NCI-H1436 treated with DMSO at 0.1 percent for 48 hours (cell line): ENCODE data around the gene DPY19L2.
"Not testable (repeated sequence)": the region's sequence is repeated elsewhere in the genome, so short reads cannot be mapped to it uniquely, and the experiment has no call there.

Experiments
- DNase-seq: peaks from one replicate; lab custom pipeline; 2025; lab: John Stamatoyannopoulos, UW

The DPY19L2 gene

GRCh38 chr12:63537838-63538237, 130.5 kb downstream of the DPY19L2 start:
- DNase-seq: not testable (repeated sequence)

GRCh38 chr12:63529641-63530040, 138.7 kb downstream of the DPY19L2 start:
- DNase-seq: not testable (repeated sequence)

DNA sequence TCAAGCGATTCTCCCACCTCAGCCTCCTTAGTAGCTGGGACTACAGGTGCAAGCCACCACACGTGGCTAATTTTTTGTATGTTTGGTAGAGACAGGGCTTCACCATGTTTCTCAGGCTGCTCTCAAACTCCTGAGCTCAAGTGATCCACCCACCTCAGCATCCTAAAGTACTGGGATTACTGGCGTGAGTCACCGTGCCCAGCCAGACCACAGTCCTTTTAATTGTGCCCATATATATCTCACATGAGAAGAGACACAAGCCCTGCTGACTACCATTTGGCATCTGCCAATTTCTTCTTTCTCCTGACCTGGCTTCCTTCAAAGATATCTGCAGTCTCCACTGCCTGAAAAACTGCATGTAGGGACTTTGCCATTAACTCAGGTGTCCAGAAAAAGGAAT, 142.5 kb downstream of the DPY19L2 start:
- no peak for DNase-seq

DNA sequence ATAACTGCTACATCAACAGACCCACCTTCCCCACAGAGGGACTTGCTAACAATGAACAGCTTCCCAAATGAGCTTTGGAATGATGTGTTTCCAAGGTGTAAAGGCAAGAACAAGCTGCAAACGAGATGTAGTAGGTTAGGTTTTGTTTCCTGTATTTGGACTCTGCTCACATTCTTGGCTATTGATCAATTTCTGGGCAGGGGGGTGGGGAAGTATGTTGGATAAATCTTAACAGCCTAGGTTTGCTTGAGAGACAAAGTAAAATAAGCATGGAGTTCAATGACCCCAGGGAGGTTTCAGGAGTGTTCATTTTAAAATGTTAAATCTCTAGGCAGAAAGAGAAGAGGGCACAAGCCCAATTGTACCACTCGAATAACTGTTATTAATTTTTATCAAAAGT, 146.6 kb downstream of the DPY19L2 start:
- no peak for DNase-seq
